WERI-Rb-1 (cell line): ENCODE results near the gene SMYD3.

ENCODE experiments used
- DNase-seq: peaks from one replicate; pipeline ENCODE4 v3.0.0-alpha.2; 2020
- H3K27ac ChIP-seq: fragments of 250-450 bp; sonication (Bioruptor Pico); 2 replicates; pipeline ENCODE4 v1.5.1; 2020; ENCODE audit warnings: mild to moderate bottlenecking, moderate library complexity
- H3K27me3 ChIP-seq: fragments of 250-450 bp; sonication (Bioruptor Pico); 2 replicates; pipeline ENCODE4 v1.5.1; 2021; ENCODE audit warnings: mild to moderate bottlenecking, low read depth, moderate library complexity; ENCODE audit not compliant: insufficient read depth, severe bottlenecking
- H3K36me3 ChIP-seq: fragments of 250-450 bp; sonication (Bioruptor Pico); 2 replicates; pipeline ENCODE4 v1.5.1; 2020; ENCODE audit warnings: mild to moderate bottlenecking, moderate library complexity
- H3K4me3 ChIP-seq: 2 replicates; pipeline ENCODE4 v1.5.1; 2011; ENCODE audit warnings: low read depth, mild to moderate bottlenecking, control low read depth, low read length
- H3K9me3 ChIP-seq: fragments of 250-450 bp; sonication (Bioruptor Pico); 2 replicates; pipeline ENCODE4 v1.5.1; 2021; ENCODE audit warnings: mild to moderate bottlenecking, moderate library complexity; ENCODE audit not compliant: severe bottlenecking
- CTCF ChIP-seq: IDR thresholded peaks from 2 replicates; pipeline ENCODE4 v1.5.1; 2011; ENCODE audit warnings: low read depth, mild to moderate bottlenecking, control low read depth, inconsistent platforms, low read length

Gene SMYD3

GRCh38 chr1:245929224-245929623 is 577.9 kb downstream of the SMYD3 start:
- TF ChIP-seq CTCF, result no peak
- H3K4me3 ChIP-seq, result no peak overlapping the region
- H3K9me3 ChIP-seq, result no peaks in the 10 kb centered on the region
- no peaks in the 10 kb centered on the region for H3K36me3 ChIP-seq
- H3K27ac ChIP-seq, result no peak overlapping the region
- H3K27me3 ChIP-seq, result no peaks in the 10 kb centered on the region
- no peak for DNase-seq

GRCh38 chr1:245926888-245927287 is 580.2 kb downstream of the SMYD3 start:
- Histone ChIP-seq H3K27me3 (no peaks in the 10 kb centered on the region), H3K36me3 (no peaks in the 10 kb centered on the region), H3K27ac (no peak overlapping the region), H3K9me3 (no peaks in the 10 kb centered on the region), H3K4me3 (no peak overlapping the region)
- no peak for TF ChIP-seq CTCF
- no peak for DNase-seq

- Histone ChIP-seq H3K27ac (no peak overlapping the region), H3K9me3 (no peaks in the 10 kb centered on the region), H3K27me3 (no peaks in the 10 kb centered on the region), H3K36me3 (no peaks in the 10 kb centered on the region), H3K4me3 (no peak overlapping the region)
- no peak for DNase-seq
- no peak for TF ChIP-seq CTCF
Observed at GRCh38 chr1:245923215-245923614, 583.9 kb downstream of the SMYD3 start.

GRCh38 chr1:245921417-245921816 is 585.7 kb downstream of the SMYD3 start:
- Histone ChIP-seq H3K27ac (no peak overlapping the region), H3K9me3 (no peaks in the 10 kb centered on the region), H3K4me3 (no peak overlapping the region), H3K27me3 (no peaks in the 10 kb centered on the region), H3K36me3 (no peaks in the 10 kb centered on the region)
- DNase-seq, result no peak
- TF ChIP-seq CTCF, result no peak

GRCh38 chr1:245917403-245917802 is 589.7 kb downstream of the SMYD3 start:
- H3K9me3 ChIP-seq, result no peaks in the 10 kb centered on the region
- H3K36me3 ChIP-seq, result no peaks in the 10 kb centered on the region
- H3K27ac ChIP-seq, result no peak overlapping the region
- no peak overlapping the region for H3K4me3 ChIP-seq
- H3K27me3 ChIP-seq, result no peaks in the 10 kb centered on the region
- no peak for DNase-seq
- TF ChIP-seq CTCF, result no peak

- no peak for DNase-seq
- Histone ChIP-seq H3K27me3 (no peaks in the 10 kb centered on the region), H3K9me3 (no peaks in the 10 kb centered on the region), H3K36me3 (no peaks in the 10 kb centered on the region), H3K27ac (no peak overlapping the region), H3K4me3 (no peak overlapping the region)
- TF ChIP-seq CTCF, result no peak
Observed at GRCh38 chr1:245915841-245916240, 591.2 kb downstream of the SMYD3 start.
